GM13976 (cell line): ENCODE measurements around the gene HSFX4.

Experiments used
- DNase-seq: peaks from one replicate; pipeline ENCODE4 v3.0.0; 2012; ENCODE audit warnings: low spot score
- in situ Hi-C: fragments of 300-500 bp; cut with MboI; formaldehyde crosslinking; loops from one replicate; pipeline ENCODE4 v1.12.0; 2022; ENCODE audit warnings: low sequenced_read_pairs, mixed read lengths, inconsistent platforms; ENCODE audit not compliant: unreplicated experiment
- TF ChIP-seq, protein P1 (sequence below): IDR thresholded peaks from 2 replicates; pipeline ENCODE4 v1.5.1; 2012; ENCODE audit warnings: borderline replicate concordance, mild to moderate bottlenecking; ENCODE audit not compliant: insufficient read depth; ENCODE audit errors: extremely low read depth, missing control alignments, control extremely low read depth

HSFX4 gene

DNA sequence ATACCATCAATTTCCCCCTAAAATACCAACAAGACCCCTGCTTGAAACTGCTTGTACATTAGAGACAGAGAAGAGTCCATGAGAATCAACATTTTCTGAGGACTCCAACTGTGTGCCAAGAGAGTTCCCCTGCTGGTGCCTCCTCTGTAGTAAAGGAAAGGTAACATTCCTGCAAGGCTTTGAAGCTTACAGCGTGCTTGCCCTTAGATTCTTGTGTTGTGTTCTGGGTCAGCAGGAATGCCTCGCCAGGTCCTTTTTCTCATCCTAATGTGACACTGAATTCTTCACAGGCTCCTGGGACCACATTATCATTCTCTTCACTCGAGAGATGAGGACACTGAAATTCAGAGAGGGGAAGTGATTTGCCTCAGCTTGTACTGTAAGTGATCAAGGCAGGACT, 18.6 kb downstream of the HSFX4 start:
- DNase-seq, result no peak
- in situ Hi-C loops, result no loop called here
- TF ChIP-seq, protein P1, sequence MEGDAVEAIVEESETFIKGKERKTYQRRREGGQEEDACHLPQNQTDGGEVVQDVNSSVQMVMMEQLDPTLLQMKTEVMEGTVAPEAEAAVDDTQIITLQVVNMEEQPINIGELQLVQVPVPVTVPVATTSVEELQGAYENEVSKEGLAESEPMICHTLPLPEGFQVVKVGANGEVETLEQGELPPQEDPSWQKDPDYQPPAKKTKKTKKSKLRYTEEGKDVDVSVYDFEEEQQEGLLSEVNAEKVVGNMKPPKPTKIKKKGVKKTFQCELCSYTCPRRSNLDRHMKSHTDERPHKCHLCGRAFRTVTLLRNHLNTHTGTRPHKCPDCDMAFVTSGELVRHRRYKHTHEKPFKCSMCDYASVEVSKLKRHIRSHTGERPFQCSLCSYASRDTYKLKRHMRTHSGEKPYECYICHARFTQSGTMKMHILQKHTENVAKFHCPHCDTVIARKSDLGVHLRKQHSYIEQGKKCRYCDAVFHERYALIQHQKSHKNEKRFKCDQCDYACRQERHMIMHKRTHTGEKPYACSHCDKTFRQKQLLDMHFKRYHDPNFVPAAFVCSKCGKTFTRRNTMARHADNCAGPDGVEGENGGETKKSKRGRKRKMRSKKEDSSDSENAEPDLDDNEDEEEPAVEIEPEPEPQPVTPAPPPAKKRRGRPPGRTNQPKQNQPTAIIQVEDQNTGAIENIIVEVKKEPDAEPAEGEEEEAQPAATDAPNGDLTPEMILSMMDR, result no peak

DNA sequence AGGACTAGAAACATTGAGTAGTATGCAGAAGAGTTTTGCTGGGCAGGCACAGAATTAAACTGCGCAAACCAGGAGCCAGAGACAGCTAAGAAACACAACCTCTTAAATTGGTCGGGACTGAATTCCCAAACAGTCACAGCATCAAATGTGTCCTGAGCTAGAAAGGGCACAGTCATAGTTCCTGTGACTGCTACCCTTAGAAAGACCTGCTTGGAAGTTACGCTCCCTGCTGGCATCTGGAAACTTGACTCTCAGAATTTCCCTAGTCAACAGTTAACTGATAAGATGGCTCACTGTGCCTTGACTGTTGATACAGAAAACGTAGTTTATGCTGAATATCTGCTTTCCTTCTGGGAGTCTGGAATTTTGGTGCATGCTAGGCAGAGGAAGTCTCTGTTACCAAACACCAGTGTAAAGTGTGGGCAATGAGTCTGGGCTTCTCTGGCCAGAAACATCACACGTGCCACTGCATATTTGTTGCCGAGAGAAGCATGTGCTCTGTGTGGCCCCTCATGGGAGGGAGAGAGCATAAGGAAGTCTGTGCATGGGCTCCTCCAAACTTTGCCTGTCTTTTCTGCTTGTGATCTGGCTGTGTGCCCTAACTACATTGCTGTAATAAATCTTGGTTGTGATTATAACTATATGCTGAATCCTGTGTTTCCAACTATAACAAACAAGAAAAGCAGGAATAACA, 20.5 kb downstream of the HSFX4 start:
- in situ Hi-C loops, result loop anchor here (25.0 kb wide), 2 partner anchors 537 to 737 kb away; partner anchors contain the start of gene MTMR1
- no peak for DNase-seq
- TF ChIP-seq, protein P1, result no peak

DNA sequence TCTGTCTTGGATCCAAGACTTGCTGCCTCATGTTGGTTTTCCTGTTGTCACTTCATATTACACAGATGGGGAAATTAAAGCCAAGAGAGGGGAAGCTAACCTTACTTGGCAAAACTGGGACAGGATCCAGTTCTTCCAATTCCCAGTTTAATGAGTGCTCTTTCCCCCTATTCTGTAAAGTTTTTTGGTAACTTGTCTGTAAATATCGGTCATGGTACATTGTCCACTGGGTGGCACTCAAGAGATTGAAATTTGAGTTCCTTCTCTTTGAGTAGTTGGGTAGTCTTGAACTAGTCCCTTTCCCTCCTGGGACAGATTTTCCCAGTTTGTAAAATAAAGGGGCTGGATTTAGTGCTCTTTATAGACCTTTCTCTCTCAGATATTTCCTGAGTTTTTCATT, 21.3 kb downstream of the HSFX4 start:
- DNase-seq, result peak; percentile 18
- in situ Hi-C loops, result loop anchor here (25.0 kb wide), 2 partner anchors 537 to 737 kb away; partner anchors contain the start of gene MTMR1
- TF ChIP-seq, protein P1, result peak; percentile 34

DNA sequence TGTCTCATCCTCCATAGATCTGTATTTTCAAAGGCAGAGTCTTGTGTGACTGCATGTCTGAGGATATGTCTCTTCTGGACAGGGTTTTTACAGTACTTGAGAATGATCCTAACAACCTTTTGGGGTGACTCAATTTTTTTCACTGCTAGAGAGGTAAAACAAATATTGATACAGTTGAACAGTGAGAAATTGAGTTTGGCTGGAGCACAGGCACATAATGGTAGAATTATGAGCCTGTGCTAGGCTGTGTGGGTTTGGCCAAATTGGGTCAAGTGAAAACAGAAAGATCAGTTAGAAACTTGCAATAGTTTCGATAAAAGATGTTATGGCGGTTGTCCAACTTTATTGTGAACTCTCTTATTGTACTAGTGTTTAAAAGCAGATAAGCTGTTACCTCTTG, 32.2 kb downstream of the HSFX4 start:
- in situ Hi-C loops, result loop anchor here (25.0 kb wide), 2 partner anchors 526 to 726 kb away; partner anchors contain the start of gene MTMR1
- DNase-seq, result no peak
- TF ChIP-seq, protein P1, result no peak

DNA sequence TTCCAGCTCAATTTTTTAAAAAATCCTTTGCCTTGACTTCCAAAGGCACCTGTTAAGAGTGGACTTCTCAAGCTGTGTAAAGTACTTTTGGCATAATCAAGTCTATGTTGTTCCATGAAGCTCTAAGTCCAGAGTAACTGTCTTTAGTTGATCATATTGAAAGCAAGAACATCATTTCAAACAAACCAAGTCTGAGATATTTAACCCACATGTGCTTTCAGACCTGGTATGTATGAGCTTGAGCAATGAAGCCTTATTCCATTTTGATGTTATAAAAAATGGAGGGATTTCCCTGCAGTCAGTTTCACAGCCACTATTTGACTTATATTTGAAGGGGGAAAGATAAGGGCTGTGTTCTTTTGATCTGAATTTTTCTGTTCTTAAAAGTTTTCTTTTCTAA, 32.6 kb downstream of the HSFX4 start:
- DNase-seq, result no peak
- TF ChIP-seq, protein P1, result no peak
- in situ Hi-C loops, result loop anchor here (25.0 kb wide), 2 partner anchors 525 to 725 kb away; partner anchors contain the start of gene MTMR1

DNA sequence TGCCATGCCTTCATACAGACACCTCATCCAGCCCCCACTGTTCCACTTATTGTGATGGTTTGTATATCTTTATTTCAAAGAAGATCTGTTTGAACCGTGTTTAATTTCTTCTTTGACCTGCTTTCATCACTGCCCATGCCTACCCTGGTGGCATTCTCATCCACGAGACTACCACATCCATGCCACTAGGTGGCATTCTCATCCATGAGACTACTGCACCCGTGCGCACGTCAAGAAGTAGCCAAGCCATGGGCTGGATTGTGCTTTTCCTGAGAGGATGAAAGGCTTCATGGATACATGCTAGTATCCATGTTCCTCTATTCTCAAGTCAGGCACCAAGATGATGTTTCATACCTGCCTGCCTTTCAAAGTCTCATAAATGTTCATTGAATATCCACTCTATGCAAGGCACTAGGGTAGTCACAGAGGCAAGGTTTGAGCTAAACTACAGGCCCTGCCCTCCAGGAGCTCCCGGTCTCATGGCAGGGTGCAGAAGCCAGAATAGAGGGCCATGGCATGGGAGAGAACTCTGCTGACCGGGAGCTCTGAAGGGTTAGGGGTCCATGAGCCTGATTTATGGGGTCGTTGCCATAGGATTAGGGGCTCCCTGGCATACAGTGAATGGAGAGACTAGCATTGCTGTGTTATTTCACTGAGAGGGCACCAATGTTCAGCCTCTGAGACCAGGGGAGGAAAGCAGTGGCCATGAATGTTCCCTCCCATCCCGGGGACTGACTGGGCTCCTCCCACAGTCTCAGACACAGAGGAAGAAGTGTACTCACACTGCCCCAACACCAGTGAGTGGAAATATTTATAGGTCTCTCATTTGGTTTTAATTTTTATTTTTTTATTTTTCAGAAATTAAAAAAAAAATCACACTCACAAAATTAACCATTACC, 33.7 kb downstream of the HSFX4 start:
- in situ Hi-C loops, result loop anchor here (25.0 kb wide), 2 partner anchors 524 to 724 kb away; partner anchors contain the start of gene MTMR1
- TF ChIP-seq, protein P1, result peak; percentile 53
- DNase-seq, result peak; percentile 21
